ENCODE measurements around the gene SIGLEC11. TPM values are rescaled to one million over a fixed set of nuclear protein-coding genes. Genes with fewer than 3 reads are reported as not detected.

SIGLEC11 gene
- total RNA-seq, 2 experiments from 2014 or later = not detected

- Histone ChIP-seq H3K9me2 (ENCODE audit: insufficient read depth, low read length) (no peaks in the 10 kb centered on the region), H4K20me1 (ENCODE audit: insufficient read depth, low read length) (peaks cover 10% of the 10 kb centered on the region; the same call in 1 of the 2 replicates), H3K9me3 (ENCODE audit: low read length) (no peaks in the 10 kb centered on the region), H3K4me2 (ENCODE audit: low read length) (no peak overlapping the region), H3K79me2 (ENCODE audit: insufficient read depth, low read depth, low read length) (peaks cover 13% of the 10 kb centered on the region; the same call in 1 of the 2 replicates), H3K27ac (ENCODE audit: low read depth, low read length, poor library complexity, severe bottlenecking) (no peak overlapping the region), H2AFZ (ENCODE audit: low read length) (no peak overlapping the region), H3K4me1 (ENCODE audit: insufficient read depth, low read length, poor library complexity, severe bottlenecking) (peaks cover 46% of the 10 kb centered on the region), H3K36me3 (ENCODE audit: insufficient read depth, low read length) (peaks cover 79% of the 10 kb centered on the region), H3K4me3 (ENCODE audit: low read depth, low read length, poor library complexity, severe bottlenecking) (no peak overlapping the region)
- BruUV-seq (replicated peaks) = no TSS peak
- DNase-seq (ENCODE audit: low spot score) = no peak
- intact Hi-C loops (cut with micrococcal nuclease; ENCODE audit: unreplicated experiment) = no loop called here
- ChIA-PET CTCF (ENCODE audit: unreplicated experiment) (no interaction called here), POLR2A (interaction anchor here (1.3 kb wide), 1 partner anchor 21 kb away, joined by 3 read pairs; the partner anchor contains the start of gene NUP62)
- no peak for TF ChIP-seq CTCF (conservative IDR thresholded peaks at IDR 0.05; ENCODE audit: low read length)
- no peak for TF ChIP-seq EZH2phosphoT487 (IDR thresholded peaks at IDR 0.05; ENCODE audit: borderline replicate concordance, low read depth, low read length)
These were observed 52.2 kb downstream of the SIGLEC11 start for GRCh38 chr19:49908480-49909420.

- Histone ChIP-seq H3K4me2 (ENCODE audit: low read length) (no peak overlapping the region), H3K36me3 (ENCODE audit: insufficient read depth, low read length) (peaks cover 71% of the 10 kb centered on the region), H2AFZ (ENCODE audit: low read length) (no peak overlapping the region), H3K27ac (ENCODE audit: low read depth, low read length, poor library complexity, severe bottlenecking) (no peak overlapping the region), H4K20me1 (ENCODE audit: insufficient read depth, low read length) (peaks cover 10% of the 10 kb centered on the region; the same call in 1 of the 2 replicates), H3K9me3 (ENCODE audit: low read length) (no peaks in the 10 kb centered on the region), H3K9me2 (ENCODE audit: insufficient read depth, low read length) (no peaks in the 10 kb centered on the region), H3K4me1 (ENCODE audit: insufficient read depth, low read length, poor library complexity, severe bottlenecking) (peaks cover 52% of the 10 kb centered on the region), H3K79me2 (ENCODE audit: insufficient read depth, low read depth, low read length) (peaks cover 13% of the 10 kb centered on the region; the same call in 1 of the 2 replicates), H3K4me3 (ENCODE audit: low read depth, low read length, poor library complexity, severe bottlenecking) (no peak overlapping the region)
- no peak for DNase-seq (ENCODE audit: low spot score)
- ChIA-PET POLR2A (interaction anchor here (1.3 kb wide), 1 partner anchor 22 kb away, joined by 3 read pairs; the partner anchor contains the start of gene NUP62), CTCF (ENCODE audit: unreplicated experiment) (no interaction called here)
- TF ChIP-seq EZH2phosphoT487 (IDR thresholded peaks at IDR 0.05; ENCODE audit: borderline replicate concordance, low read depth, low read length) (no peak), CTCF (conservative IDR thresholded peaks at IDR 0.05; ENCODE audit: low read length) (no peak)
- intact Hi-C loops (cut with micrococcal nuclease; ENCODE audit: unreplicated experiment) = no loop called here
- BruUV-seq (replicated peaks) = no TSS peak
These were observed 53.1 kb downstream of the SIGLEC11 start for GRCh38 chr19:49907745-49908446.

Measured in OCI-LY7 (cell line).